ENCODE data around the gene SLC16A10. TPM values are rescaled to one million over a fixed set of nuclear protein-coding genes. Genes with fewer than 3 reads are reported as not detected.

Gene SLC16A10
- total and polyA plus RNA-seq, 2 donors from 2014 or later: 3.7 to 5.9 TPM

- H3K36me3 ChIP-seq (ENCODE audit: control insufficient read depth in 2 of 3, insufficient read depth in 3 of 3, low read length in 3 of 3): peaks cover 4 to 36% (median 9%) of the 10 kb centered on the region in 3 donors
- peaks cover 0 to 4% (median 3%) of the 10 kb centered on the region in 3 donors for H3K9me3 ChIP-seq (ENCODE audit: control insufficient read depth in 2 of 3, insufficient read depth in 1 of 3, low read length in 3 of 3)
- peaks cover 0 to 4% (median 0%) of the 10 kb centered on the region in 3 donors for H3K4me1 ChIP-seq (ENCODE audit: control insufficient read depth in 2 of 3, insufficient read depth in 2 of 3, low read depth in 1 of 3, low read length in 3 of 3)
- no peak overlapping the region for H3K27ac ChIP-seq (ENCODE audit: low read depth in 2 of 2, low read length in 2 of 2)
- intact Hi-C loops (cut with DNase I): no loop called here
- no peaks in the 10 kb centered on the region for H3K27me3 ChIP-seq (ENCODE audit: control insufficient read depth, insufficient read depth, low read length)
- no peak overlapping the region for H3K4me3 ChIP-seq (ENCODE audit: low read length in 3 of 3)
- TF ChIP-seq, protein P1, sequence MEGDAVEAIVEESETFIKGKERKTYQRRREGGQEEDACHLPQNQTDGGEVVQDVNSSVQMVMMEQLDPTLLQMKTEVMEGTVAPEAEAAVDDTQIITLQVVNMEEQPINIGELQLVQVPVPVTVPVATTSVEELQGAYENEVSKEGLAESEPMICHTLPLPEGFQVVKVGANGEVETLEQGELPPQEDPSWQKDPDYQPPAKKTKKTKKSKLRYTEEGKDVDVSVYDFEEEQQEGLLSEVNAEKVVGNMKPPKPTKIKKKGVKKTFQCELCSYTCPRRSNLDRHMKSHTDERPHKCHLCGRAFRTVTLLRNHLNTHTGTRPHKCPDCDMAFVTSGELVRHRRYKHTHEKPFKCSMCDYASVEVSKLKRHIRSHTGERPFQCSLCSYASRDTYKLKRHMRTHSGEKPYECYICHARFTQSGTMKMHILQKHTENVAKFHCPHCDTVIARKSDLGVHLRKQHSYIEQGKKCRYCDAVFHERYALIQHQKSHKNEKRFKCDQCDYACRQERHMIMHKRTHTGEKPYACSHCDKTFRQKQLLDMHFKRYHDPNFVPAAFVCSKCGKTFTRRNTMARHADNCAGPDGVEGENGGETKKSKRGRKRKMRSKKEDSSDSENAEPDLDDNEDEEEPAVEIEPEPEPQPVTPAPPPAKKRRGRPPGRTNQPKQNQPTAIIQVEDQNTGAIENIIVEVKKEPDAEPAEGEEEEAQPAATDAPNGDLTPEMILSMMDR (IDR thresholded peaks at IDR 0.05; ENCODE audit: borderline replicate concordance, extremely low read depth, insufficient read depth): no peak
- FAIRE-seq (no peak), DNase-seq (no peak)
- H3K9ac ChIP-seq (ENCODE audit: low read length in 3 of 3): no peak overlapping the region
These were observed 182.8 kb downstream of the SLC16A10 start for GRCh38 chr6:111270121-111270520.

- Histone ChIP-seq H3K4me3 (ENCODE audit: low read length in 3 of 3) (no peak overlapping the region), H3K27me3 (ENCODE audit: control insufficient read depth, insufficient read depth, low read length) (no peaks in the 10 kb centered on the region), H3K9ac (ENCODE audit: low read length in 3 of 3) (no peak overlapping the region), H3K36me3 (ENCODE audit: control insufficient read depth in 2 of 3, insufficient read depth in 3 of 3, low read length in 3 of 3) (peaks cover 9 to 45% (median 13%) of the 10 kb centered on the region in 3 donors), H3K27ac (ENCODE audit: low read depth in 2 of 2, low read length in 2 of 2) (no peak overlapping the region), H3K9me3 (ENCODE audit: control insufficient read depth in 2 of 3, insufficient read depth in 1 of 3, low read length in 3 of 3) (peaks cover 3 to 4% (median 3%) of the 10 kb centered on the region in 3 donors), H3K4me1 (ENCODE audit: control insufficient read depth in 2 of 3, insufficient read depth in 2 of 3, low read depth in 1 of 3, low read length in 3 of 3) (peaks cover 0 to 2% (median 0%) of the 10 kb centered on the region in 3 donors)
- FAIRE-seq (no peak), DNase-seq (no peak)
- intact Hi-C loops (cut with DNase I): no loop called here
- TF ChIP-seq, protein P1 (IDR thresholded peaks at IDR 0.05; ENCODE audit: borderline replicate concordance, extremely low read depth, insufficient read depth): no peak
These were observed 187.4 kb downstream of the SLC16A10 start for GRCh38 chr6:111274593-111275217.

- H3K36me3 ChIP-seq (ENCODE audit: control insufficient read depth in 2 of 3, insufficient read depth in 3 of 3, low read length in 3 of 3): peaks cover 9 to 42% (median 11%) of the 10 kb centered on the region in 3 donors
- FAIRE-seq (no peak), DNase-seq (no peak)
- peaks cover 3 to 4% (median 3%) of the 10 kb centered on the region in 3 donors for H3K9me3 ChIP-seq (ENCODE audit: control insufficient read depth in 2 of 3, insufficient read depth in 1 of 3, low read length in 3 of 3)
- no peak overlapping the region for H3K27ac ChIP-seq (ENCODE audit: low read depth in 2 of 2, low read length in 2 of 2)
- TF ChIP-seq, protein P1 (IDR thresholded peaks at IDR 0.05; ENCODE audit: borderline replicate concordance, extremely low read depth, insufficient read depth): no peak
- H3K9ac ChIP-seq (ENCODE audit: low read length in 3 of 3): no peak overlapping the region
- intact Hi-C loops (cut with DNase I): no loop called here
- H3K4me1 ChIP-seq (ENCODE audit: control insufficient read depth in 2 of 3, insufficient read depth in 2 of 3, low read depth in 1 of 3, low read length in 3 of 3): peaks cover 0 to 6% (median 0%) of the 10 kb centered on the region in 3 donors
- no peak overlapping the region for H3K4me3 ChIP-seq (ENCODE audit: low read length in 3 of 3)
- no peaks in the 10 kb centered on the region for H3K27me3 ChIP-seq (ENCODE audit: control insufficient read depth, insufficient read depth, low read length)
These were observed 189.0 kb downstream of the SLC16A10 start for GRCh38 chr6:111276335-111276734.
